Measurements from ENCODE around the gene PVALB.
"Not testable (repeated sequence)": the region's sequence is repeated elsewhere in the genome, so short reads cannot be mapped to it uniquely, and the experiment has no call there.

PVALB gene

GRCh38 chr22:36756746-36757655 is 59.8 kb downstream of the PVALB start:
- in situ Hi-C loops (cut with MboI; ENCODE audit: low pct_unique_long_range_greater_than_20kb, low sequenced_read_pairs, unreplicated experiment): no loop called here
- DNase-seq (ENCODE audit: low spot score): no peak
- no peak for TF ChIP-seq CTCF (IDR thresholded peaks at IDR 0.05; ENCODE audit: extremely low read depth, insufficient read depth, missing control alignments)

DNA sequence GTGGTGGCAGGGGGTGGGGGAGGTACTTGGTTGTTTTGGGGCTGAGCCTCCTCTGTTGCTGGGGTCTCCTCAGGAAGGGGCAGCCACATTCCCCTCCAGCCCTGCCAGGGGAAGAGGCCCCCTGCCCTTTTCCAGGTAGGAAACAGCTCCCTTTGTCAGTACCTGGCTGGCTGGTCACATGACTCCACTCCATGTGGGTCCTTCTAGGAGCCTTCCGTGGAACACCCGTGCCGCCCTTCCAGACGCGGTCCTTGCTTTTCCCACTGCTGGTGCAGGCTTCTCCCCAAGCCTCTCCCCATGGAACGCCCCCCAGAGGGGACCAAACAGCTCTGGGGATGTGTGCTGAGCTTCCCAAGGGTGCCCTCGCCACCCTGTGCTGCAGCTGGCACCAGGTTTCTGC is 60.8 kb downstream of the PVALB start:
- DNase-seq (ENCODE audit: low spot score): no peak
- TF ChIP-seq CTCF (IDR thresholded peaks at IDR 0.05; ENCODE audit: extremely low read depth, insufficient read depth, missing control alignments): no peak
- in situ Hi-C loops (cut with MboI; ENCODE audit: low pct_unique_long_range_greater_than_20kb, low sequenced_read_pairs, unreplicated experiment): no loop called here

DNA sequence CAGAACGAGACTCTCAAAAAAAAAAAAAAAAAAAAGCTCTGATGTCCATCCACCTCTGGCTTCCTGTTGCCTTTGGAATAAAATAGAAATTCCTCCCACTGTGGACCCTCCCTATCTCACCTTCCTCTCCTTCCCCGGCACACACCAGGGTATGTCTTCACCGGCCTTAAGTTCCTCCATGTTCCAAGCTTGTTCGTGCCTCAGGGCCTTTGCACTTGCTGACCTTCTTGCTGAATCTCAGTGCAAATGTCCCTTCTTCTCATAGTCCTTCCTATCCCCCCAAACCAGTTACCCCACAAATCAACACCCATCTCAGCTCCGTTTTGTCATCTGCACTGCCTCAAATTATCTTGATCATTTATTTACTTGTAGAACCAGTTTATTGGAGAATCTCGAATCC is 61.5 kb downstream of the PVALB start:
- no peak for TF ChIP-seq CTCF (IDR thresholded peaks at IDR 0.05; ENCODE audit: extremely low read depth, insufficient read depth, missing control alignments)
- in situ Hi-C loops (cut with MboI; ENCODE audit: low pct_unique_long_range_greater_than_20kb, low sequenced_read_pairs, unreplicated experiment): no loop called here
- no peak for DNase-seq (ENCODE audit: low spot score)

- DNase-seq (ENCODE audit: low spot score); in situ Hi-C loops (cut with MboI; ENCODE audit: low pct_unique_long_range_greater_than_20kb, low sequenced_read_pairs, unreplicated experiment): not testable (repeated sequence)
Measured at GRCh38 chr22:36754881-36755280, 62.0 kb downstream of the PVALB start.

DNA sequence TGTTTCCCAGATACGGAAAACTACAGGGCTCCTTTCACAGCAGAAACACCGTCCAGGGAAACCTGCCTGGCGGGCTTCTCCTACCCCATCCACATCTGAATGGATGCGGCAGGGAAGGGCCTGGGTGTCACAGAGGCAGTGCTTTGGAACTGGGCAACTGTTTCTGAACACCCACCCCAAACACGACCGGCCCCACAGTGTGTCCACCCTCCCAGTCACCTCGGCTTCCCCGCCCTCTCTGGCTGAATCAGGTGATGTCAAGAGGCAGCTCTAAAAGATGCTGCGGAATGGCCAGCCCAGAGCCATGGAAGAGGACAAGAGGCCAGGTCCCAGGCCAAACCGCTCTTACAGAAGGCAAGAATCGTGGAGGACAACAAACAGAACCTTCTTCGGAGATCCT is 62.9 kb downstream of the PVALB start:
- no peak for TF ChIP-seq CTCF (IDR thresholded peaks at IDR 0.05; ENCODE audit: extremely low read depth, insufficient read depth, missing control alignments)
- in situ Hi-C loops (cut with MboI; ENCODE audit: low pct_unique_long_range_greater_than_20kb, low sequenced_read_pairs, unreplicated experiment): no loop called here
- DNase-seq (ENCODE audit: low spot score): no peak

- no peak for DNase-seq (ENCODE audit: low spot score)
- no peak for TF ChIP-seq CTCF (IDR thresholded peaks at IDR 0.05; ENCODE audit: extremely low read depth, insufficient read depth, missing control alignments)
- in situ Hi-C loops (cut with MboI; ENCODE audit: low pct_unique_long_range_greater_than_20kb, low sequenced_read_pairs, unreplicated experiment): no loop called here
Measured at GRCh38 chr22:36753120-36753802, 63.6 kb downstream of the PVALB start.
